Panc1 (cell line): ENCODE data around the gene SGCA. TPM values are rescaled to one million over a fixed set of nuclear protein-coding genes. Genes with fewer than 3 reads are reported as not detected.

ENCODE experiments used
- ATAC-seq: fragments of 200-7000 bp; cut with Tn5 transposase; 2 replicates; pipeline ENCODE4 v1.9.1; 2020; ENCODE audit warnings: mild to moderate bottlenecking, moderate library complexity
- BruUV-seq: library from RNA; stranded (reverse); fragments of 400-500 nt; replicated peaks from 2 replicates; lab custom pipeline; 2021; lab: Mats Ljungman, UMichigan
- CTCF ChIA-PET: fragments of 300-600 bp; sonication (Branson Sonifier 250); formaldehyde crosslinking; loops from one replicate; lab custom pipeline; 2022; ENCODE audit warnings: antibody characterized with exemption; lab: Charles Lee
- POLR2A ChIA-PET: fragments of 300-600 bp; sonication (Branson Sonifier 250); formaldehyde crosslinking; loops from one replicate; lab custom pipeline; 2022; ENCODE audit warnings: antibody characterized with exemption; lab: Charles Lee
- DNase-seq: peaks from one replicate; pipeline ENCODE4 v3.0.0-alpha.2; 2010; ENCODE audit warnings: low read depth, low spot score
- H3K27ac ChIP-seq: 2 replicates; pipeline ENCODE4 v1.5.1; 2011; ENCODE audit warnings: mild to moderate bottlenecking, low read length, inconsistent platforms
- H3K27me3 ChIP-seq: fragments of 200-500 bp; sonication (Bioruptor generic); 2 replicates; pipeline ENCODE4 v1.6.0; 2014; ENCODE audit warnings: low read length, inconsistent platforms; ENCODE audit not compliant: control insufficient read depth, insufficient read depth
- H3K36me3 ChIP-seq: fragments of 200-500 bp; sonication (Bioruptor generic); 2 replicates; pipeline ENCODE4 v1.5.1; 2014; ENCODE audit warnings: inconsistent platforms, mild to moderate bottlenecking, low read length, moderate library complexity; ENCODE audit not compliant: control insufficient read depth, insufficient read depth
- H3K4me1 ChIP-seq: 2 replicates; pipeline ENCODE4 v1.5.1; 2011; ENCODE audit warnings: inconsistent platforms, mild to moderate bottlenecking, low read length, moderate library complexity; ENCODE audit not compliant: control insufficient read depth, insufficient read depth
- H3K4me3 ChIP-seq, 2 experiments: 2 replicates each; pipeline ENCODE4 v1.5.1; 2011 to 2012; ENCODE audit warnings: low read depth in 2 of 2, low read length in 2 of 2, mild to moderate bottlenecking in 2 of 2, inconsistent platforms in 1 of 2, moderate library complexity in 1 of 2
- H3K9me3 ChIP-seq: fragments of 200-500 bp; sonication (Bioruptor generic); 2 replicates; pipeline ENCODE4 v1.5.1; 2014; ENCODE audit warnings: low read depth, mild to moderate bottlenecking, inconsistent platforms, low read length, moderate library complexity; ENCODE audit not compliant: control insufficient read depth, insufficient read depth
- CTCF ChIP-seq: fragments of 450-650 bp; IDR thresholded peaks from 2 replicates; pipeline ENCODE4 v1.5.1; 2017; ENCODE audit warnings: mild to moderate bottlenecking
- POLR2AphosphoS5 ChIP-seq: IDR thresholded peaks from 2 replicates; pipeline ENCODE4 v1.6.1; 2012; ENCODE audit warnings: mild to moderate bottlenecking, low read depth, low read length, moderate library complexity
- REST ChIP-seq, 2 experiments: IDR thresholded peaks; 2 replicates each; pipeline ENCODE4 v1.6.1; 2011 to 2012; ENCODE audit warnings: low read depth in 2 of 2, control low read depth in 1 of 2, low read length in 1 of 2, mild to moderate bottlenecking in 1 of 2, moderate library complexity in 1 of 2; ENCODE audit not compliant: insufficient read depth in 1 of 2
- SIN3A ChIP-seq: IDR thresholded peaks from 2 replicates; pipeline ENCODE4 v1.6.1; 2012; ENCODE audit warnings: low read depth, mild to moderate bottlenecking, low read length, moderate library complexity, borderline replicate concordance; ENCODE audit not compliant: insufficient read depth
- TCF7L2 ChIP-seq: IDR thresholded peaks from 2 replicates; pipeline ENCODE4 v1.6.1; 2011; ENCODE audit warnings: mild to moderate bottlenecking, low read depth, low read length, inconsistent platforms
- in situ Hi-C: cut with HindIII; loops from 2 replicates; pipeline ENCODE4 v1.10.0; 2016; ENCODE audit warnings: low sequenced_read_pairs, low pct_unique_long_range_greater_than_20kb
- intact Hi-C: fragments of 100-400 bp; cut with micrococcal nuclease; formaldehyde crosslinking; loops from one replicate; pipeline ENCODE4 v1.10.0; 2022; ENCODE audit not compliant: unreplicated experiment
- total RNA-seq: library from RNA; stranded (reverse); gene quantifications from one replicate; pipeline ENCODE4 v1.2.1, GENCODE V29; 2021; ENCODE audit not compliant: unreplicated experiment

SGCA gene
- total RNA-seq, 1 experiment from 2014 or later = not detected

GRCh38 chr17:50141745-50142110 is 24.1 kb upstream of the SGCA start:
- H3K4me1 ChIP-seq = peaks cover 16% of the 10 kb centered on the region
- no TSS peak for BruUV-seq
- no peak overlapping the region for H3K4me3 ChIP-seq
- in situ Hi-C loops = no loop called here
- intact Hi-C loops = no loop called here
- no peak overlapping the region for H3K27ac ChIP-seq
- no peaks in the 10 kb centered on the region for H3K27me3 ChIP-seq
- ChIA-PET POLR2A (no interaction called here), CTCF (interaction anchor here (1.0 kb wide), 1 partner anchor 23 kb away, joined by 3 read pairs; no protein-coding TSS in a partner anchor)
- no peaks in the 10 kb centered on the region for H3K9me3 ChIP-seq
- no peak for TF ChIP-seq CTCF
- TF ChIP-seq TCF7L2 = no peak
- no peak for TF ChIP-seq REST (IDR thresholded peaks at IDR 0.05; ENCODE audit: insufficient read depth in 1 of 2, low read depth in 2 of 2, low read length in 1 of 2)
- no peak for TF ChIP-seq SIN3A
- TF ChIP-seq POLR2AphosphoS5 = no peak
- ATAC-seq (no peak), DNase-seq (no peak)
- H3K36me3 ChIP-seq = peaks cover 27% of the 10 kb centered on the region

- intact Hi-C loops = no loop called here
- TF ChIP-seq REST (IDR thresholded peaks at IDR 0.05; ENCODE audit: insufficient read depth in 1 of 2, low read depth in 2 of 2, low read length in 1 of 2) (no peak), TCF7L2 (no peak), CTCF (no peak), SIN3A (no peak), POLR2AphosphoS5 (no peak)
- no peak overlapping the region for H3K27ac ChIP-seq
- DNase-seq = no peak
- no peaks in the 10 kb centered on the region for H3K27me3 ChIP-seq
- no peak overlapping the region for H3K4me3 ChIP-seq
- in situ Hi-C loops = no loop called here
- H3K36me3 ChIP-seq = peaks cover 22% of the 10 kb centered on the region
- POLR2A ChIA-PET = no interaction called here
- no peak for ATAC-seq
- peaks cover 26% of the 10 kb centered on the region for H3K4me1 ChIP-seq
- no peaks in the 10 kb centered on the region for H3K9me3 ChIP-seq
- CTCF ChIA-PET = interaction anchor here (0.6 kb wide), 2 partner anchors 26 to 458 kb away, joined by 3 read pairs; no protein-coding TSS in a partner anchor
- no TSS peak for BruUV-seq
These were observed 22.2 kb upstream of the SGCA start for GRCh38 chr17:50143461-50144176.
